ENCODE data around the gene ART4. TPM values are rescaled to one million over a fixed set of nuclear protein-coding genes. Genes with fewer than 3 reads are reported as not detected.

ART4 gene
- total RNA-seq, 1 experiment from 2014 or later: not detected

DNA sequence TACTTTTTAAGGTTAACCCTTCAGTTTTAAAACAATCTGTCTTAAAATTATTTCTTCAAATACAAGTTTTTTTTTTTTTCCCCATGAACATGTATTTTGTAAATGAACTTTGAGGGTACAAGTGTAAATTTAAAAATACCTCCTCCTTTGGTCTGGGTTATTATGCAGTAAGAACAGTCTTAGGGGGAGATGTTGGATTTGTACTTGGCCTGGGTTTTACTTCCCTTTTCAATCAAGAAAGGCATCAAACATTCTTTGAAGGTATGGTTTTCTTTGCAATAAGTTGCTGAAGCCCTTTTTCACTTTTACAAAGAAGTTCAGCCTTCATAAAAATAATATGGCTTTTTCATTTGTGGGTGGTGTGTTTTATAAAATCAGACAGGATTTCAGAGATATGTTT lies 60.6 kb downstream of the ART4 start:
- Histone ChIP-seq H2AFZ (ENCODE audit: low read depth, low read length, poor library complexity, severe bottlenecking) (no peak overlapping the region), H3K4me1 (ENCODE audit: control insufficient read depth in 1 of 2, insufficient read depth in 2 of 2, low read length in 2 of 2) (no peaks in the 10 kb centered on the region), H4K20me1 (ENCODE audit: insufficient read depth) (no peaks in the 10 kb centered on the region), H3K36me3 (ENCODE audit: control insufficient read depth in 1 of 2, insufficient read depth in 2 of 2, low read length in 2 of 2) (peaks cover 8 to 18% of the 10 kb centered on the region in 2 experiments; a peak in 3 of 4 replicates), H3K4me3 (replicated peaks in 1 of 2; ENCODE audit: low read depth in 1 of 2, low read length in 2 of 2) (no peak overlapping the region), H3K27me3 (ENCODE audit: insufficient read depth, low read length) (no peaks in the 10 kb centered on the region), H3K9ac (ENCODE audit: low read length) (no peak overlapping the region), H3K27ac (ENCODE audit: low read depth, low read length) (no peak overlapping the region), H3K9me2 (ENCODE audit: insufficient read depth) (no peaks in the 10 kb centered on the region), H3K79me2 (ENCODE audit: insufficient read depth, low read length) (no peaks in the 10 kb centered on the region), H3K9me3 (ENCODE audit: control insufficient read depth in 1 of 2, insufficient read depth in 1 of 2, low read depth in 1 of 2, low read length in 2 of 2) (no peaks in the 10 kb centered on the region), H3K4me2 (ENCODE audit: low read length) (no peak overlapping the region)
- TF ChIP-seq, protein P1, sequence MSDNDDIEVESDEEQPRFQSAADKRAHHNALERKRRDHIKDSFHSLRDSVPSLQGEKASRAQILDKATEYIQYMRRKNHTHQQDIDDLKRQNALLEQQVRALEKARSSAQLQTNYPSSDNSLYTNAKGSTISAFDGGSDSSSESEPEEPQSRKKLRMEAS (IDR thresholded peaks at IDR 0.05): no peak
- no peak for TF ChIP-seq JUND (IDR thresholded peaks at IDR 0.05)
- TF ChIP-seq FOSL1 (IDR thresholded peaks at IDR 0.05; ENCODE audit: low read depth): no peak
- no peak for TF ChIP-seq CEBPB (IDR thresholded peaks at IDR 0.05; ENCODE audit: low read depth)
- TF ChIP-seq RAD21 (IDR thresholded peaks at IDR 0.05; ENCODE audit: low read depth): no peak
- TF ChIP-seq EGR1 (IDR thresholded peaks at IDR 0.05; ENCODE audit: low read depth): no peak
- no peak for TF ChIP-seq SP1 (IDR thresholded peaks at IDR 0.05; ENCODE audit: low read depth)
- TF ChIP-seq YY1 (IDR thresholded peaks at IDR 0.05; ENCODE audit: extremely low read depth, insufficient replicate concordance, low read depth, low read length): no peak
- TF ChIP-seq POLR2A (IDR thresholded peaks at IDR 0.05; ENCODE audit: borderline replicate concordance, extremely low read depth, insufficient read depth, insufficient read length): no peak
- no peak for TF ChIP-seq ELF1 (IDR thresholded peaks at IDR 0.05; ENCODE audit: borderline replicate concordance, low read depth)
- TF ChIP-seq SRF (IDR thresholded peaks at IDR 0.05; ENCODE audit: low read depth): no peak
- no peak for TF ChIP-seq ZNF274 (IDR thresholded peaks at IDR 0.05; ENCODE audit: low read depth, low read length)
- ATAC-seq: no peak
- BruUV-seq (replicated peaks): no TSS peak
- ChIA-PET RAD21 (ENCODE audit: low non-redundant PET in 1 of 2, low total read pairs in 2 of 2, uncharacterized antibody in 2 of 2, unreplicated experiment in 2 of 2) (no interaction called here), POLR2A (no interaction called here), CTCF (interaction anchor here (1.1 kb wide), 1 partner anchor 27 kb away, joined by 3 read pairs; no protein-coding TSS in a partner anchor)
- intact Hi-C loops (cut with micrococcal nuclease): no loop called here
- no peak for DNase-seq (ENCODE audit: low read depth, low spot score)

DNA sequence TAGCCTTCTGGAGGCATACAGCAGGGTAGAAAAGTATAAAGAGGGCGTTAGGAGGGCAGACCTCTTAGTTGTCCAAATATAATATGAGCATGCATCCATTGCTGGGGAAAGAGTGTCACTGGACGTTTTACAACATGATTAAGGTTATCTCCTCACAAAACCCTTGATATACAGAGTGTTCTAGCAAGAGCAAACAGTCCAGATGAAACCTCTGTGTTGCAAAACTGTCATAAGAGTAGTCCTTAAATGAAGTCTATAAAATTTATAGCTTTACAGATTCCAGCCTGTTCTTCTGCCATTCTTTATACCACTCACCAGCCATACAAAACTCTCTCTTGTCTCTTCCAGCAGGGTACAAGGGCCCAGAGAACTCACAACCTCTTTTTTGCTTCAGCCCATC lies 61.8 kb downstream of the ART4 start:
- H3K9me2 ChIP-seq (ENCODE audit: insufficient read depth): no peaks in the 10 kb centered on the region
- no peaks in the 10 kb centered on the region for H3K9me3 ChIP-seq (ENCODE audit: control insufficient read depth in 1 of 2, insufficient read depth in 1 of 2, low read depth in 1 of 2, low read length in 2 of 2)
- H2AFZ ChIP-seq (ENCODE audit: low read depth, low read length, poor library complexity, severe bottlenecking): no peak overlapping the region
- no peaks in the 10 kb centered on the region for H3K79me2 ChIP-seq (ENCODE audit: insufficient read depth, low read length)
- DNase-seq (ENCODE audit: low read depth, low spot score) (no peak), ATAC-seq (no peak)
- H3K36me3 ChIP-seq (ENCODE audit: control insufficient read depth in 1 of 2, insufficient read depth in 2 of 2, low read length in 2 of 2): peaks cover 6 to 9% of the 10 kb centered on the region in 2 experiments; a peak in 3 of 4 replicates
- H3K9ac ChIP-seq (ENCODE audit: low read length): no peak overlapping the region
- no peaks in the 10 kb centered on the region for H4K20me1 ChIP-seq (ENCODE audit: insufficient read depth)
- no TSS peak for BruUV-seq (replicated peaks)
- H3K27me3 ChIP-seq (ENCODE audit: insufficient read depth, low read length): no peaks in the 10 kb centered on the region
- RAD21 ChIA-PET (ENCODE audit: low non-redundant PET in 1 of 2, low total read pairs in 2 of 2, uncharacterized antibody in 2 of 2, unreplicated experiment in 2 of 2): no interaction called here
- no peak overlapping the region for H3K27ac ChIP-seq (ENCODE audit: low read depth, low read length)
- TF ChIP-seq, protein P2, sequence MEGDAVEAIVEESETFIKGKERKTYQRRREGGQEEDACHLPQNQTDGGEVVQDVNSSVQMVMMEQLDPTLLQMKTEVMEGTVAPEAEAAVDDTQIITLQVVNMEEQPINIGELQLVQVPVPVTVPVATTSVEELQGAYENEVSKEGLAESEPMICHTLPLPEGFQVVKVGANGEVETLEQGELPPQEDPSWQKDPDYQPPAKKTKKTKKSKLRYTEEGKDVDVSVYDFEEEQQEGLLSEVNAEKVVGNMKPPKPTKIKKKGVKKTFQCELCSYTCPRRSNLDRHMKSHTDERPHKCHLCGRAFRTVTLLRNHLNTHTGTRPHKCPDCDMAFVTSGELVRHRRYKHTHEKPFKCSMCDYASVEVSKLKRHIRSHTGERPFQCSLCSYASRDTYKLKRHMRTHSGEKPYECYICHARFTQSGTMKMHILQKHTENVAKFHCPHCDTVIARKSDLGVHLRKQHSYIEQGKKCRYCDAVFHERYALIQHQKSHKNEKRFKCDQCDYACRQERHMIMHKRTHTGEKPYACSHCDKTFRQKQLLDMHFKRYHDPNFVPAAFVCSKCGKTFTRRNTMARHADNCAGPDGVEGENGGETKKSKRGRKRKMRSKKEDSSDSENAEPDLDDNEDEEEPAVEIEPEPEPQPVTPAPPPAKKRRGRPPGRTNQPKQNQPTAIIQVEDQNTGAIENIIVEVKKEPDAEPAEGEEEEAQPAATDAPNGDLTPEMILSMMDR (IDR thresholded peaks at IDR 0.05 in 2 of 3, conservative IDR thresholded peaks at IDR 0.05 in 1 of 3; ENCODE audit: borderline replicate concordance in 1 of 3, insufficient read depth in 1 of 3, low read depth in 2 of 3, low read length in 2 of 3): no peak
- no peak for TF ChIP-seq ZFX (IDR thresholded peaks at IDR 0.05)
- no peak for TF ChIP-seq TCF7L2 (IDR thresholded peaks at IDR 0.05; ENCODE audit: borderline replicate concordance, extremely low read depth, insufficient read depth, insufficient read length)
- no peak overlapping the region for H3K4me3 ChIP-seq (replicated peaks in 1 of 2; ENCODE audit: low read depth in 1 of 2, low read length in 2 of 2)
- intact Hi-C loops (cut with micrococcal nuclease): no loop called here
- CTCF ChIA-PET: interaction anchor here (1.1 kb wide), 1 partner anchor 25 kb away, joined by 3 read pairs; no protein-coding TSS in a partner anchor
- peaks cover 11 to 12% of the 10 kb centered on the region in 2 experiments for H3K4me1 ChIP-seq (ENCODE audit: control insufficient read depth in 1 of 2, insufficient read depth in 2 of 2, low read length in 2 of 2)
- POLR2A ChIA-PET: interaction anchor here (1.6 kb wide), 1 partner anchor 10 kb away, joined by 5 read pairs; a partner anchor contains a TSS
- no peak overlapping the region for H3K4me2 ChIP-seq (ENCODE audit: low read length)
